Activated T-cell treated with anti-CD3 and anti-CD28 coated beads, Interleukin-2, amount 50 U/mL, for 4 hours (primary cell): ENCODE measurements around the gene NELL1. TPM values are rescaled to one million over a fixed set of nuclear protein-coding genes. Genes with fewer than 3 reads are reported as not detected.

Experiments used
- ATAC-seq, 2 donors: fragments of 200-7000 bp; cut with Tn5 transposase; one replicate each; pipeline ENCODE4 v1.10.0; 2021
- DNase-seq: peaks from one replicate; pipeline ENCODE4 v3.0.0-alpha.2; 2020
- H3K27me3 Mint-ChIP-seq: one replicate; pipeline ENCODE4 v1.8.0; 2021; ENCODE audit warnings: low read depth, mixed read lengths
- H3K36me3 Mint-ChIP-seq: one replicate; pipeline ENCODE4 v1.8.0; 2022; ENCODE audit warnings: mixed read lengths; ENCODE audit not compliant: insufficient read depth
- H3K4me1 Mint-ChIP-seq: one replicate; pipeline ENCODE4 v1.8.0; 2021; ENCODE audit warnings: low read depth, mixed read lengths
- H3K4me3 Mint-ChIP-seq: one replicate; pipeline ENCODE4 v1.8.0; 2021; ENCODE audit warnings: mild to moderate bottlenecking, moderate library complexity, mixed read lengths
- H3K9me3 Mint-ChIP-seq: one replicate; pipeline ENCODE4 v1.8.0; 2021; ENCODE audit warnings: mixed read lengths
- total RNA-seq, 3 donors: library from RNA; stranded (reverse); gene quantifications; one replicate each; pipeline ENCODE4 v1.2.1, GENCODE V29; 2021

Gene NELL1
- total RNA-seq, 3 donors from 2014 or later, result not detected

GRCh38 chr11:21492931-21493330, 823.5 kb downstream of the NELL1 start:
- no peak overlapping the region for H3K4me3 Mint-ChIP-seq
- ATAC-seq, result no peak
- no peaks in the 10 kb centered on the region for H3K36me3 Mint-ChIP-seq
- H3K4me1 Mint-ChIP-seq, result no peaks in the 10 kb centered on the region
- no peak for DNase-seq
- H3K9me3 Mint-ChIP-seq, result peaks cover 22% of the 10 kb centered on the region
- H3K27me3 Mint-ChIP-seq, result no peaks in the 10 kb centered on the region

DNA sequence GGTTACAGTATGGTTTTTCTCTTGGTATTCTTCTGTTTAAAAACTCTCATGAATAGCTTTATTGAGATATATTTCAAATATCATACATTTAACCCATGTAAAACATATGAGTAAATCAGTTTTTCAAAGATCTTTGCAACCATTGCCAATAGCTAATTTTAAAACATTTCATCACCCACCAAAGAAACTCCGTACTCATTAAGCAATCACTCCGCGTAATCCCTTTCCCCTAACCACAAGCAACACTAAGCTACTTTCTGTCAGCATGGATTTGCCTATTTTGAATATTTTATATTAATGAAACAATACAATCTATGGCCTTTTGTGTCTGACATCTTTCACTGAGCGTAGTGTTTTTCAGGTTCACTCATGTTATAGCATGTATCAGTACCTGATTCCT, 825.6 kb downstream of the NELL1 start:
- no peak overlapping the region for H3K4me3 Mint-ChIP-seq
- H3K9me3 Mint-ChIP-seq, result peaks cover 15% of the 10 kb centered on the region
- no peaks in the 10 kb centered on the region for H3K27me3 Mint-ChIP-seq
- H3K36me3 Mint-ChIP-seq, result no peaks in the 10 kb centered on the region
- no peaks in the 10 kb centered on the region for H3K4me1 Mint-ChIP-seq
- no peak for ATAC-seq
- no peak for DNase-seq

DNA sequence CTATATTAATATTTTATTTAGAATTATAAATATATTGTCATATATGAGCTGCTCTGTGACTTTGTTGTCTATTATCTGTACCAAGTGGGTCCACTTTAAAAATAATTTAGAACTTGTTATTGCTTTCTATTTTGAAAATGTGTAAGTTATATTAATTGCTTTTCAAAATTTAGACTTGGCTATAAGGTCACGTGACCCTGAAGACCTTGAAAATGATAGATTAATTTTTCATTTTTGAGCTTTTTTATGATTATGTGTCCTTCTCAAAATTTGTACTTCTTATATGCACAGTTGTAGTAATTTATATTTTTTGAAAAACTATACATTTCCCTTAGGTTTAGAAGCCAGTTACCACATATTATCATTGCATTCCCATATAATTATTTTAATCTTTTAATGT, 826.5 kb downstream of the NELL1 start:
- Mint-ChIP-seq H3K4me3 (no peak overlapping the region), H3K36me3 (no peaks in the 10 kb centered on the region), H3K4me1 (no peaks in the 10 kb centered on the region), H3K9me3 (peaks cover 8% of the 10 kb centered on the region), H3K27me3 (no peaks in the 10 kb centered on the region)
- no peak for DNase-seq
- ATAC-seq, result no peak

GRCh38 chr11:21501245-21501644, 831.9 kb downstream of the NELL1 start:
- Mint-ChIP-seq H3K4me1 (no peaks in the 10 kb centered on the region), H3K27me3 (no peaks in the 10 kb centered on the region), H3K9me3 (peaks cover 3% of the 10 kb centered on the region), H3K36me3 (no peaks in the 10 kb centered on the region), H3K4me3 (no peak overlapping the region)
- DNase-seq (no peak), ATAC-seq (no peak)

DNA sequence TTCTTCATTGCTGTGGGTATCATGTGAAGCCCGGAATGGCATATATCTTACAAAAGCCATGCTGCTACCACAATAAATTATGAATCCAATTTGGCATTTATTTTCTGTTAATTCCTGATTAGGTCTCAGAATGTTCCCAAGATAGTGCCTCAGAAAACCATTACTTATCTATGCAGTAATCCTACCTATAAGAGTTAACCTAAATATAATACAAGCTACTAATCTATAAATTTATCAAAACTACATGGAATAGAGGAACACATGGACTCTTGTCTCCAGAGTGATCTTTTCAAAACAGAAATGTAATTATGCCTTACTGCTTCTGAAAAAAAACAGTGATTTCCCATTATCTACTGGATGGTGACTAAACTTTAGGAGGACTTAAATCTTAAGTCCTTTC, 835.7 kb downstream of the NELL1 start:
- H3K4me3 Mint-ChIP-seq, result no peak overlapping the region
- no peaks in the 10 kb centered on the region for H3K4me1 Mint-ChIP-seq
- H3K27me3 Mint-ChIP-seq, result no peaks in the 10 kb centered on the region
- no peaks in the 10 kb centered on the region for H3K36me3 Mint-ChIP-seq
- H3K9me3 Mint-ChIP-seq, result peaks cover 3% of the 10 kb centered on the region
- DNase-seq (no peak), ATAC-seq (no peak)

DNA sequence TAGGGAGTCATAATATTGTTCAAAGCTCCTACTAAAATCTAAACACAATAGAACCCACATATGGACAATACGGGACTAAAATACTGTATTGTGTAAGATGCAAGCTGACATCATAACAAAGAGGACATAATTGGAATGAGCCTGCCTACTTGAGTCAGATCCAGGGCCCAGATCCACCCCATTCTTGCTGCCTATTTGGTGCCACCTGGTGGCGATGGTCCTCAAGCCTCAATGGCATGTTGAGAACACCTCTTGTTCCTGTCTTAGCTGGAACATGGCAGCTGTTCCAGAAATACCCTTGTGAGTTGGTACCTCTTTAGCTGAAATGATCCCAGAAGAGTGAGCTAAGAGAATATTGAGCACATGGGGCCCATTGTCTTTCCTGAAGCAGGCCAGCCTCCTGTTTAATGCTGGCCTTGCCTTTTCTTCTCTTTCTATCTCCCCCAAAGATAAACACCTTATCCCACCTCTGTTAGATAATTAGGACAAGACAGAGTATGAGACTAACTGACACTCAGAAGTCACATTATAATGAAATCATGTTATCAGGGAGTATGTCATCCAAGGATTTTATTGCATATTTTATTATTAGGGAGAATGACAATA, 842.6 kb downstream of the NELL1 start:
- DNase-seq (no peak), ATAC-seq (no peak)
- Mint-ChIP-seq H3K4me3 (no peak overlapping the region), H3K4me1 (no peaks in the 10 kb centered on the region), H3K9me3 (no peaks in the 10 kb centered on the region), H3K27me3 (no peaks in the 10 kb centered on the region), H3K36me3 (no peaks in the 10 kb centered on the region)

- no peaks in the 10 kb centered on the region for H3K36me3 Mint-ChIP-seq
- ATAC-seq (no peak), DNase-seq (no peak)
- H3K27me3 Mint-ChIP-seq, result no peaks in the 10 kb centered on the region
- H3K4me1 Mint-ChIP-seq, result no peaks in the 10 kb centered on the region
- no peak overlapping the region for H3K4me3 Mint-ChIP-seq
- no peaks in the 10 kb centered on the region for H3K9me3 Mint-ChIP-seq
Measured at GRCh38 chr11:21514316-21514715, 844.9 kb downstream of the NELL1 start.

- no peak overlapping the region for H3K4me3 Mint-ChIP-seq
- DNase-seq (no peak), ATAC-seq (no peak)
- no peaks in the 10 kb centered on the region for H3K27me3 Mint-ChIP-seq
- no peaks in the 10 kb centered on the region for H3K4me1 Mint-ChIP-seq
- H3K36me3 Mint-ChIP-seq, result no peaks in the 10 kb centered on the region
- H3K9me3 Mint-ChIP-seq, result peaks cover 3% of the 10 kb centered on the region
Measured at GRCh38 chr11:21520244-21520643, 850.9 kb downstream of the NELL1 start.

DNA sequence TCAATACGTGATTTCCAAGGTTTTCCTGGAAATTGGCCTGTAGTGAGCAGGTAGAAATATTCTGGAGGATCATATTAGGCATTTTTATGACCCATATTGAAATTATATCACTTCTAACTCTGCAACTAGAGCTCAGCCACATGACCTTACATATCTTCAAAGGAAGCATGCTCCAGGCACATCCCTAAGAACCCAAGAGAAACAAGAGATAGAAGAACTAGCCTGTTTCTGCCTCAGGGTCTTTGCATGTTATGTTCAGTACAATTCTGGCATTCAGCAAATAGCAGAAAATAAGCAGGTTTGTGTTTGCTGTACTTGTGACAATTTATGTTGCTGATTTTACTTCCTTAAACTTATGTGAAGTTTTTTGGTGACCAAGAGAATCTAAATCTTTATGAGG, 859.8 kb downstream of the NELL1 start:
- ATAC-seq, result no peak
- Mint-ChIP-seq H3K27me3 (no peaks in the 10 kb centered on the region), H3K9me3 (peaks cover 5% of the 10 kb centered on the region), H3K4me1 (no peaks in the 10 kb centered on the region), H3K4me3 (no peak overlapping the region), H3K36me3 (no peaks in the 10 kb centered on the region)
- no peak for DNase-seq

DNA sequence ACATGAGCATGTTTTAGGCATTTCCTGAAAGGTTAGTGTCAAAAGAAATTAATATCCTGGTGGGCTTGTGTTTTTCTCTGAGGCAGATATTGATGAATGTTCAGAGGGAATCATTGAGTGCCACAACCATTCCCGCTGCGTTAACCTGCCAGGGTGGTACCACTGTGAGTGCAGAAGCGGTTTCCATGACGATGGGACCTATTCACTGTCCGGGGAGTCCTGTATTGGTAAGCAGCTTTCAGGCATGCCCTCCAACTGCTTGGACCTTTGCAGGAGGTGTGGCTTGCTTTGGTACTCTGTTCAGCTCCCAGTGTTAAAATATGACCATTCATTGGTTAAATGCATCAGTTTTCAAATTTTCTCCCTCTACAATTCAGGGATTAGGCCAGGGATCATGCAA, 864.9 kb downstream of the NELL1 start:
- Mint-ChIP-seq H3K36me3 (no peaks in the 10 kb centered on the region), H3K4me3 (no peak overlapping the region), H3K4me1 (no peaks in the 10 kb centered on the region), H3K27me3 (no peaks in the 10 kb centered on the region), H3K9me3 (peaks cover 13% of the 10 kb centered on the region)
- ATAC-seq (no peak), DNase-seq (no peak)

GRCh38 chr11:21537980-21538379, 868.6 kb downstream of the NELL1 start:
- no peaks in the 10 kb centered on the region for H3K27me3 Mint-ChIP-seq
- H3K4me1 Mint-ChIP-seq, result no peaks in the 10 kb centered on the region
- no peak overlapping the region for H3K4me3 Mint-ChIP-seq
- H3K36me3 Mint-ChIP-seq, result no peaks in the 10 kb centered on the region
- DNase-seq (no peak), ATAC-seq (no peak)
- H3K9me3 Mint-ChIP-seq, result peaks cover 13% of the 10 kb centered on the region

DNA sequence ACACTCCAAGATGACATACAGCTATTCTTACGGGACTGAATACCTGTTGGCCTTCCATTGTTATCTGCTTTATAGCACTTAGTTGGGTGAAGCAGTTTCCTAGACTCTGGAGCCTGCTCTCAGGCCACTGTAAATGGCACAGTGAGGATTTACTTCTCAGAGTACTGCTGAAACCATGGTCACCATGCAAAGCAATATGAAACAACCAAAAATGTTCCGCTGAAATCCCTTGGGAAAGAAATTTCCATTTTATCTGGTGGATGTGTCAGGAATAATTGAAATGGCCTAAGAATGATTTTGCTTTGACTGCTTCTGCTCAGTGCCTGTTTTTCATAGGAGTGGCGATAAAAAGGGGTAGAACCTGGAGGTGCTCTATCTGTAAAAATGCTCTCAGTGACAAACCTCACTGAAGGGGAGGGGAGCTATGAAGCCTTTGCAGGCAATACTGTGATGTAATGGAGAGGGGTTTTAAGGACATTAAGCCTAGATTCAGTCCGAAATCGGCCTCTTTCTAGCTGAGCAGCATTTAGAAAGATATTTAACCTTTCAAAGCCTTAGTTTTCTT, 871.9 kb downstream of the NELL1 start:
- DNase-seq (no peak), ATAC-seq (no peak)
- Mint-ChIP-seq H3K27me3 (no peaks in the 10 kb centered on the region), H3K9me3 (peaks cover 10% of the 10 kb centered on the region), H3K4me3 (no peak overlapping the region), H3K4me1 (no peaks in the 10 kb centered on the region), H3K36me3 (no peaks in the 10 kb centered on the region)

- no peaks in the 10 kb centered on the region for H3K27me3 Mint-ChIP-seq
- peaks cover 1% of the 10 kb centered on the region for H3K9me3 Mint-ChIP-seq
- DNase-seq, result no peak
- no peak for ATAC-seq
- H3K4me3 Mint-ChIP-seq, result no peak overlapping the region
- no peaks in the 10 kb centered on the region for H3K4me1 Mint-ChIP-seq
- H3K36me3 Mint-ChIP-seq, result no peaks in the 10 kb centered on the region
Measured at GRCh38 chr11:21543901-21544300, 874.5 kb downstream of the NELL1 start.

DNA sequence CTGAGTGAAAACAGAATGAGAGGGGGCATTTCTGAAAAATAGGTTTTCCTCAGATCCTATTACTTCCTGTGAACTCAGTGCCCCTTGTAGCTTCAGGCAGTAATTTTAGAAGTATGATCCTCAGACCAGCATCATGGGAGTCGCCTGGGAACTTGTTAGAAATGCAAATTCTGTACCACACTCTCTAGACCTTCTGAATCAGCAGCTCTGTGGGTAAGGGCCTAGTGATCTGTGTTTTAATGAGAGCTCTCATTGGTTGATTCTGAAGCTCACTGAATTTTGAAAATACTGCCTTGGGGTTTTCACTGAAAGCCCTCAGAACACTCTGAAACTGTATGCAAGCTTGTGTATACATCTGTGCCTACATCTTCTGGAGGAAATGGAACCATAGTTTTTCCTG, 876.3 kb downstream of the NELL1 start:
- DNase-seq (no peak), ATAC-seq (no peak)
- Mint-ChIP-seq H3K36me3 (no peaks in the 10 kb centered on the region), H3K4me3 (no peak overlapping the region), H3K27me3 (no peaks in the 10 kb centered on the region), H3K4me1 (no peaks in the 10 kb centered on the region), H3K9me3 (no peaks in the 10 kb centered on the region)

DNA sequence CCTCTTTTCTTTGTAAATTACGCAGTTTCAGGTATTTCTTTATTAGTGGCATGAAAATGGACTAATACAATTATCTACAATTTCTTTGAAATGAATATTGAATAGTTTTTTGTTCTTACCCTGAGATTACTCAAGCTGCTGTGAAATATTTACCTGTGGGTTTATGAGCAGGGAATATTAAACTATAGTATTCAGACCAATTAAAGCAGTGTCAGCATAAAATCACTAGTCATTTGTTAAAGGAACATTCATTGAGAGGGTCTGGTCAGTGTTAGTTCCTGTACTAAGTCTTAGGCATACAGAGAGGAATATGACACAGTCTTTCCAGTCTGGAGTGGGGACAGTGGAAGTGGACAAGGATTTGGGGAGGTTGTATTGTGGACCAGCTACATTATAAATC, 877.3 kb downstream of the NELL1 start:
- Mint-ChIP-seq H3K9me3 (no peaks in the 10 kb centered on the region), H3K4me1 (no peaks in the 10 kb centered on the region), H3K4me3 (no peak overlapping the region), H3K27me3 (no peaks in the 10 kb centered on the region), H3K36me3 (no peaks in the 10 kb centered on the region)
- ATAC-seq (no peak), DNase-seq (no peak)

DNA sequence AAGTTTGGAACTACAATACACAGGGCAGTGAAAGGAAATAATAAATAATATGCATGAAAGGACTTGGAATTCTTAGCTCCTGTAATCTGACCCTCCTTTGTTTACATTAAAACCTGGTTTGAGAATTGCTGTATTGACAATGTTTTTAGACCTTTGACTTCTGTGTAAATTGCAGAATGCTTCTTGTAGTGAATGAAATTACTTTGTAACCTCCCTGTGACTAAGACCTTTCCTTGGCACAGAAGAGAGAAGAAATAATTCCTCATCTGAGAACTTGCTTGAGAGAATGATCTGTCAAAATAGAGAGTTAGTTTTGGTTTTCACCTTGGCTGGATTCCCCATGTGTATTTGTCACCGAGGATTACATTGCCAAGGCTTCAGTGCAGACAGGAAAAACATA, 883.5 kb downstream of the NELL1 start:
- Mint-ChIP-seq H3K27me3 (no peaks in the 10 kb centered on the region), H3K36me3 (no peaks in the 10 kb centered on the region), H3K4me1 (no peaks in the 10 kb centered on the region), H3K4me3 (no peak overlapping the region), H3K9me3 (peaks cover 4% of the 10 kb centered on the region)
- ATAC-seq (no peak), DNase-seq (no peak)
